A673 (cell line): ENCODE measurements around the gene CASKIN1.

Source experiments
- CTCF ChIP-seq: fragments of 300-800, 200-600 bp; sonication (generic); conservative IDR thresholded peaks from 2 replicates; pipeline ENCODE4 v1.5.1; 2017; ENCODE audit warnings: low read depth, mild to moderate bottlenecking, antibody characterized with exemption, low read length, moderate library complexity, mixed read lengths
- EZH2 ChIP-seq: fragments of 200-600 bp; sonication (generic); IDR thresholded peaks from 2 replicates; pipeline ENCODE4 v1.6.1; 2017; ENCODE audit warnings: borderline replicate concordance, low read depth, mild to moderate bottlenecking, mixed read lengths, antibody characterized with exemption, low read length; ENCODE audit not compliant: poor library complexity, severe bottlenecking

GRCh38 chr16:2206780-2207433 is 10.5 kb upstream of the CASKIN1 start:
- TF ChIP-seq CTCF (no peak), EZH2 (no peak)
